Stimulated activated CD4-positive, alpha-beta T cell treated with anti-CD3 and anti-CD28 coated beads, Interleukin-4, amount 100 ng/mL, for 1 hour (primary cell): ENCODE data around the gene FMN1.
A peak's percentile ranks its signal among the peaks of the same experiment; 100 is the strongest.

Experiments
- DNase-seq: peaks from one replicate; pipeline ENCODE4 v3.0.0-alpha.2; 2020

Gene FMN1

DNA sequence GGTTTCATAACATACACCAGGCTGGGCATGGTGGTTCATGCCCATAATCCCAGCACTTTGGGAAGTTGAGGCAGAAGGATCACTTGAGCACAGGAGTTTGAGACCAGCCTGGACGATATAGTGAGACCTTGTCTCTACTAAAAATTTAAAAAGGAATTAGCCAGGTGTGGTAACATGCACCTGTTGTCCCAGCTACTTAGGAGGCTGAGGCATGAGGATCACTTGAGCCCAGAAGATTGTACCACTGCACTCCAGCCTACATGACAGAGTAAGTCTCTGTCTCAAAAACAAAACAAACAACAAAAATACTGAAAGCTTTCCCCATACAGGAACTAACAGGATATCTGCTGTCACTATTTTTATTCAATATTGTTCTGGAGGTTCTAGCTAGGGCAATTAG is 455.8 kb downstream of the FMN1 start:
- DNase-seq: no peak

DNA sequence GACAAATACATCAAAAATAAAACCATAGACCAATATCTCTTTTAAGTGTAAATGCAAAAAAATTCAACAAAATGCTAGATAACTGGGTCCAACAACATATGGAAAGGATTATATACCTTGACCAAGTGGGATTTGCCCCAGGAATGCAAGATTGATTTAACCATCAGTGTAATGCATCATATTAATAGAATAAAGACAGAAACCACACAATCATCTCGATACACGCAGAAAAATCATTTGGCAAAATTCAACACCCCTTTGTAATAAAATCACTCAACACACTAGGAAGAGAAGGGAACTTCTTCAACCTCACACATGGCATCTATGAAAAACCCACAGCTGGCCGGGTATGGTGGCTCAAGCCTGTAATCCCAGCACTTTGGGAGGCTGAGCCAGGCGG is 457.2 kb downstream of the FMN1 start:
- DNase-seq: no peak

DNA sequence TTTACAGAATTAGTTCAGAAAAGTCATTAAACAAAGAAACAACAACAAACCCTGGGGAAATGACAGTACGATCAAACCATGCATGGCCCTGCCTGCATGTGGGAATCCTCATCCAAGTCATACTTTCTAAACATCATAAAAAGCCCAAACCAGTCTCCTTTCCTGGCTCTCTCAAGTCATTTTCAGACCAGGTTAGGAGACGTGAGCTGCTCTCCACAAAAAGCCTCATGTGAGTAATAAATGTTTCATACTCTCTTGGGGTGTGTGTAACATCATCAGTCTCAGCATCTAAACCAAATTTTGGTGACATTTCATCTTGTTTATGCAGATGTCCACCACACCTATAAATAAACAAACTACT is 457.8 kb downstream of the FMN1 start:
- DNase-seq: no peak

DNA sequence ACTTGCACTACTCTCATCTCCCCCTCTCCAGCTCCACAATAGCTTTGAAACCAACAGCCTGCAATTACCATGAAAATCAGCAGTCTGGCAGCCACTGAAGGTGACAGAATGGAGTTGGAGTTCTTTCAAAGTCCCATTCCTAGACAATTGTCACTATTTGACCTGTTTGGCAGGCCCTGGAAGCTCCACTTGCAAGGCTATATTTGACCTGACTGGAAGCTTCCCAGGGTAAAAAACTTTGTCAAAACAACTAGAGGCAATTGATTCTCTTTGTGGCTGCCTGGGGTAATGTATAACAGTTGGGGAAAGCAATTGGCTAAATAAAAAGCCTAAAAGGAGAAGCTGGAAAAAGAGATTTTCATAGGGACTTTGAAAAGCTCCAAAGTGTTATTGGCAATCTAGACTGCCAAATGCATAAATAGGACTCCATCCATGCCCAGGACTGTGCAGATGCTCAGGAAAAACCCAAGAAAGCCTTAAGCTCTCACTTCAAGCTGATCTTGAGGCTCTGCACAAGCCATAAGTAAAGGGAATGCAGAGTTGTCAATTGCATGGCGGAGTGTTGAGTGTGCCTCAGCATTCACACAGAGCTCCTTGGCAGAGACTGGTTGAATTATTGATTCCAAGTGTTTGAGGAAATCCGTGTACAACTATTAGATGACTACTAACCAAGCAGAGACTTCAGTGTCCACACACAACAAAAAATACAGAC is 458.4 kb downstream of the FMN1 start:
- no peak for DNase-seq

DNA sequence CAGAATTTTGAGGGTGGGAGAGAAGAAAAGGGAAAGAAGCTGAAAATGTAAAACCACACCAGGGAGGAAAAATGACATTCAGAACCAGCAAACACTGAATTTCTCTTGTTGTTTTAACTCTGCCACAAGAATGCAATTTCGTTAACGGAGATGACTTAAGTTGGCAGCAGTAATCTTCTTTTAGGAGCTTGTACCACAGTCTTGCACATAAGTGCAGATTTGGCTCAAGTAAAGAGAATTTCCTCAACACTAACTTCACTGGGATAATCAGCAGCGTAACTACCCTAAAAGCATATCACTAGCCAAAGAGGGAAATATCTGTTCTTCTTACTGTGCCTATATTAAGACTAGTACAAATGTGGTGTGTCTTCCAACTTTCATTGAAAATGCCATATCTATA is 461.2 kb downstream of the FMN1 start:
- DNase-seq: no peak

DNA sequence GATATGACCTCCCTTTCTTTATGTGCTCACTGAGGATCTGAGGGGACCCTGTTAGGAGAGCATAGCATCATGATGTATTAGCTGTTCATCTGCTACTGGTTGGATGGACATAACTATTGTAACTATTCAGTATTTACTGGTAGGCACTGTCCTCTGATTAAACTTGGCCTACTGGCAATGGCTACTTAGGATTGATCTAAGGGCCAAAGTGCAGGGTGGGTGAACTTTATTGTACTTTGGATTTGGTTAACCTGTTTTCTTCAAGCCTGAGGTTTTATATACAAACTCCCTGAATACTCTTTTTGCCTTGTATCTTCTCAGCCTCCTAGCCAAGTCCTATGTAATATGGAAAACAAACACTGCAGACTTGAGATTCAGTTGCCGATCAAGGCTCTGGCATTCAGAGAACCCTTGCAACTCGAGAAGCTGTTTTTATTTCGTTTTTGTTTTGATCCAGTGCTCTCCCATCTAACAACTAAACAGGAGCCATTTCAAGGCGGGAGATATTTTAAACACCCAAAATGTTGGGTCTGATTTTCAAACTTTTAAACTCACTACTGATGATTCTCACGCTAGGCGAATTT is 461.8 kb downstream of the FMN1 start:
- DNase-seq: no peak

DNA sequence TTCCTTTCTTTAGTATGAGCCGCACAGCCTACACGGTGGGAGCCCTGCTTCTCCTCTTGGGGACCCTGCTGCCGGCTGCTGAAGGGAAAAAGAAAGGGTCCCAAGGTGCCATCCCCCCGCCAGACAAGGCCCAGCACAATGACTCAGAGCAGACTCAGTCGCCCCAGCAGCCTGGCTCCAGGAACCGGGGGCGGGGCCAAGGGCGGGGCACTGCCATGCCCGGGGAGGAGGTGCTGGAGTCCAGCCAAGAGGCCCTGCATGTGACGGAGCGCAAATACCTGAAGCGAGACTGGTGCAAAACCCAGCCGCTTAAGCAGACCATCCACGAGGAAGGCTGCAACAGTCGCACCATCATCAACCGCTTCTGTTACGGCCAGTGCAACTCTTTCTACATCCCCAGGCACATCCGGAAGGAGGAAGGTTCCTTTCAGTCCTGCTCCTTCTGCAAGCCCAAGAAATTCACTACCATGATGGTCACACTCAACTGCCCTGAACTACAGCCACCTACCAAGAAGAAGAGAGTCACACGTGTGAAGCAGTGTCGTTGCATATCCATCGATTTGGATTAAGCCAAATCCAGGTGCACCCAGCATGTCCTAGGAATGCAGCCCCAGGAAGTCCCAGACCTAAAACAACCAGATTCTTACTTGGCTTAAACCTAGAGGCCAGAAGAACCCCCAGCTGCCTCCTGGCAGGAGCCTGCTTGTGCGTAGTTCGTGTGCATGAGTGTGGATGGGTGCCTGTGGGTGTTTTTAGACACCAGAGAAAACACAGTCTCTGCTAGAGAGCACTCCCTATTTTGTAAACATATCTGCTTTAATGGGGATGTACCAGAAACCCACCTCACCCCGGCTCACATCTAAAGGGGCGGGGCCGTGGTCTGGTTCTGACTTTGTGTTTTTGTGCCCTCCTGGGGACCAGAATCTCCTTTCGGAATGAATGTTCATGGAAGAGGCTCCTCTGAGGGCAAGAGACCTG is 463.5 kb downstream of the FMN1 start:
- DNase-seq: peak; percentile 2

DNA sequence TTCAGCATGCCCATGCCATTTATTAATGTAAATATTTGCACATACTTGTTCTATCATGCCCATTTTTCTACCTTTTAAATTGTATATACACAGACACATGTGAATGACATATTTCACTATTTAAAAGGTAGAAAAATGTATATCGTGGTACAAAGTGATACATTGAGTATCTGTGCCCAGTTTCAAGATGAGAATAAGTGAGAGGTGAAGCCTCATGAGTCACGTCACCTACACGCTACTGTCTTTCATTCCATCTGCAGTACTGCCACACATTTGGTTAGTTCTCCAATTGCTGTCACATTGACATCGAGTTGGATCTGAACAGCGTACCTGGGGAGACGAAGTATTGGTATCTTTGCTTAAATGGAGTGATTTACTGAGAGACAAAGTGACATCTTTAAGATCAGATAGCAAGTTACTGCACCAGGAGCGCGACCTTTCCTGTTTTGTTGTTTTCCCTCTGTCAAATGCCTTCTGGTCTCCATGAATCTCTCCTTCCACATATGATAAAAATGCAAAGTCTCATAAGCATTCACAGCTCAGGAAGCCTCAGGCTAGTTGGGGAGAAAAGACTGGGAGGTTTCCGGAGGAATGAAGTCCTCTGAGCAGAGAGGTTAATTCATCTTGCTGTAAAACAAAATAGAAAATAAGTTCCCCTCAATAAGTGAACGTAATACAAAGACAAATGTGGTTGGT is 464.7 kb downstream of the FMN1 start:
- no peak for DNase-seq

DNA sequence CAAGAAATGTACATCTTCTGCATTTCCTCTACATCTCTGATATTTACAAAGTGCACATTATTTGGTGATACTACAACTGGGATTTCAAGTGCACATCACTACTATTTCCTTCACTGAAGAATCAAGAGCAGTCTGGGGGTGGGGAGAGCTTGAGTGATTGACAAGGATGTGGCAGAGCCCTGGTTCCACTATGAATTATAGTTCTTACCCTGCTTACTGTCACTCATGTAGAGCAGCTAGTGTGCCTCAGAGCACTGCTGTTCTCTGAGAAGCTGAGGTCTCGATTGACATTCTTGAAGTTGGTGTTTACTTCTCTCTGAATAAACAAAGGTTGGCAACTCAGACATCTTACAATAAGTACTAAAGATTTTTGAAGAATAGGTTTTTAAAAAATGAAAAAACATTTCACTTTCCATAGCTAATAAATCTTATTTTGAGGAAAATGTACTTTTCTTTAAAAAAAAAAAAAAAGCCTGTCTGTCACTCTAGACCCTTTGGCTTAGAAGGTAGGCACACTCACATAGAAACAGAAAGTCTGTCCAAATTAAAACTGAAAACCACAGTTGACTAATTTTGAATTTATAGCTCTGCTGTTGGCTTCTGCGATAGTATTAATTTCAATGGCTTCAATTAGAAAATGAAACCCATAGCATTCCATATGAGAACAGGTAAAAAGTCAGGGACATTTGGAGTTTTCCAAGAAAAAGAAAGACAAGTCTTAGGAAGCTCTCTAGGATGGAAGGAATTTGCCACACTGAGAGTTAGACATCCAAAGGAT is 471.2 kb downstream of the FMN1 start:
- no peak for DNase-seq

DNA sequence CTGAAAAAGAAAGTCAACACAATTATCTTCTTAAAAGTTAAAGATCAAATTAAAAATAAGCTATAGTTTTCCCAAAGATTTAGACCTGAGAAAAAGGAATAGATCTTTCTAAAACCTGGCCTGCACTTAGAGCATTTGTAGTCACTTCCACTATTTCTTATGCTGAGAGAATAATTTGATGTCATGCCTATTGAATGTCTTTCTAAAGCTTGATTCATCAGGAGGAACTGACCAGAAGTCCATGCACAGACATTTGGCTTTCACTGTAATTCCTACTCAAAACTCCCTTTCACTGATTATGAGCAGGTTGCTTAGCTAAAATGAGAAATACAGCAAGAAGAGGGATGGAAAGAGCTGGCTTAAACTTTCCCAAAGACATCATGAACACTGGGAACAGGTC is 472.4 kb downstream of the FMN1 start:
- DNase-seq: no peak

DNA sequence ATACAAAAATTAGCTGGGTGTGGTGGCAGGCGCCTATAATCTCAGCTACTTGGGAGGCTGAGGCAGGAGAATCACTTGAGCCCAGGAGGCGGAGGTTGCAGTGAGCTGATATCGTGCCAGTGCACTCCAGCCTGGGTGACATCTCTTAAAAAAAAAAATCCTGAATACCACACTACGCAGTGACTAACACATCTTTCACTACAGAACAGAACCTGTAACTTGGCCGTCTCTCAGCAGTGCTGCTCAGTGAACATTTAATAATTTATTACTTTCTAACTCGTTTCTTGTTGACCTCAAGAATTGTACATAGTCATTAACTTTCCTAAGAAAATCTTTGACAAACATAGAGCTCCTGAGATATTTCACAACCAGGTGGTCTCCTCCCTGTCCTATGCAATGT is 472.9 kb downstream of the FMN1 start:
- no peak for DNase-seq

DNA sequence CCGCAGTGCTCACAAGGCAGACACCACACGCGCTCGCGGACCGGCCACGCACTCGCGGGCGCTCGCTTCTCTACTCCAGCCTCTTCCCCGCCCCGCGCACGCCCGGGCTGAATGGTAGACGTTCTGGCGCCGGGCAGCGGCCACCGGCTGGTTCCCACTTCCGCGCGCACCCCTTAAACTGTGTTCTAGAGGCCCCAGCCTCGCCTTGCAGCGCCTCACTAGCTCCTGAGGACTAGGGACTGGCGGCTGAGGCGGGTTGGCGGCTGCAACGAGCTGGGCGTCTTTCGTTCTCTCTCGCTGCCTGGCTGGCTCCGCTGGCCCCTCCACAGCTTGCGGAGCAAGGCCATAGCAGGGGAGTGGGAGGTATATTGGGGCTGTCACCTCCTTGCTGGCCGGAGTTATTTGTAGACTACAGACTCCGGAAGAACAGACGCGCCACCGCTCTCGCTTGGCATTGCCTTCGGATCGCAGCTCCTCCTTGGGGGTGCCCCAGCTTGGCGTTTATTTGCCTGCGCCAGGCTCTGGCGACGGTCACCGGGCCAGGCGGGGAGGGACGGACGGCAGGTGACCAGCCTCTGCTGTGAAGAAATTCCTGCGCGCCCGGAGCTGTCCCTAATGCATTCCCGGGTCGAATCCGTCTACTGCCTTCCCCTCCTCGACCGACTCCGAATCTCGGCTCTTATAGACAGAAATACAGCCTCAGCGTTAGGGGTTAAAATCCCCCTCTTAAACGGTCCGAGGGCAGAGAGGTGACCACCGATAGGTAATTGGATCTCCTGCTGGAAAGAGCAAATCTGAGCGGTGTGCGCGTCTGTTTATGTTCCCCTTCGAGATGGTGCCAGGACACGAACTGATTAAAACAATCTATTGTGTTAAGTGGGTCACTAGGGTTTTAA is 475.4 kb downstream of the FMN1 start:
- DNase-seq: no peak

DNA sequence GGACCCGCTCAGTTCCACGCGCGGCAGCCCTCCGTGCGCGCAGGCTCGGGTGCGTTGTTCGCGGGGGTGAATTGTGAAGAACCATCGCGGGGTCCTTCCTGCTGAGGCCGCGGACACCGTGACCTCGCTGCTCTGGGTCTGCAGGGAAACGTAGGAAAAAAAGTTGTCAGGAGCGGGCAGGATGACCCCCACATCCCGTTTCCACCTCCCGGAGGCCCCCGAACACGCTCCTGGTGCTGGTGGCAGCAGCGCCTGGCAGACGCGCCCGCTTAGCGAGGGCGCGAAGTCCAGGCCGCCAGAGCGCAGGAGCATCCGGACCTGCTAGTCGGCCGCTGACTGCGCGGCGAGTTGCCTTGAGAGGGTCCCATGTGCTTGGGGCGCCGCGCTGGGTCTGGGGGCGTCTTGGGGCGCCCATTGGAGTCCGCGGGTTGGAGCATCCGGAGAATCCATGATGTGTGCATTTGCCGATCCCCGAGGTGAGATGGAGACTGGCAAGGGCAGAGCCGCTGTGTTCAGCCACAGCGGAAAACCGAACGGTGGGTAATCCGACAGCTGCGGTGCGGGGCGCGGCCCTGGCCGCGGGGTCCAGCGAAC is 476.2 kb downstream of the FMN1 start:
- no peak for DNase-seq

DNA sequence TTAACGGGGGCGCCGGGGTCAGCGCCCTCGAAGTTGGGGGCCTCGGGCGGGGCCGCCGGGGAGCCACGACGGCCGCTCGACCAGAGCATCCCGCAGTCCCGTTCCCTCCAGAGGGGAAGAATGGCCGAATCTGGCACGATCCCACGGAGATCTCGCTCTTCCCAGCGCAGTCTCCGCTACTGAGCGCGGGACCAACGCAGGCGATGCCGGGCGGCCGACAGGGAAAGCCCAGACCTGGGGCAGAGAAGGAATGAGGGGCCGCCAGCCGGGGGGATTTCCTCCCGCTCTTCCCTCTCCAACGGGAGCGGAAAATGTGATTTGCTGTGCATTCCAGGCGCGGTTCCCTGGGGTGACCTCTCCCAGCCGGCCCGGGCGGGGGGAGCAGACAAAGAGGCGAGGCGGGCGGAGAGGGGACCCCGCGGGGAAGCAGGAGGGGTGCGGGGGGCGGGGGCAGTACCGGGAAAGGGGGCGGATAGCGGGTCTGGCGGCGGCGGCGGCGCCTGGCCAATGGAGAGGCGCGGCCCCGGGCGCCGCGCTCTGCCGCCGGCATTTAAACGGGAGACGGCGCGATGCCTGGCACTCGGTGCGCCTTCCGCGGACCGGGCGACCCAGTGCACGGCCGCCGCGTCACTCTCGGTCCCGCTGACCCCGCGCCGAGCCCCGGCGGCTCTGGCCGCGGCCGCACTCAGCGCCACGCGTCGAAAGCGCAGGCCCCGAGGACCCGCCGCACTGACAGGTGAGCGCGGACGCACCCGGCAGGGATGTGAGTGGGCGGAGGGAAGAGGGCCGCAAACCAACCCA is 476.9 kb downstream of the FMN1 start, which contains the start of gene GREM1:
GREM1 (plus strand) TSS at position 579 of the 801 bp plus-strand sequence. CDS start 12,687 bp downstream, outside the sequence.
- DNase-seq: no peak

DNA sequence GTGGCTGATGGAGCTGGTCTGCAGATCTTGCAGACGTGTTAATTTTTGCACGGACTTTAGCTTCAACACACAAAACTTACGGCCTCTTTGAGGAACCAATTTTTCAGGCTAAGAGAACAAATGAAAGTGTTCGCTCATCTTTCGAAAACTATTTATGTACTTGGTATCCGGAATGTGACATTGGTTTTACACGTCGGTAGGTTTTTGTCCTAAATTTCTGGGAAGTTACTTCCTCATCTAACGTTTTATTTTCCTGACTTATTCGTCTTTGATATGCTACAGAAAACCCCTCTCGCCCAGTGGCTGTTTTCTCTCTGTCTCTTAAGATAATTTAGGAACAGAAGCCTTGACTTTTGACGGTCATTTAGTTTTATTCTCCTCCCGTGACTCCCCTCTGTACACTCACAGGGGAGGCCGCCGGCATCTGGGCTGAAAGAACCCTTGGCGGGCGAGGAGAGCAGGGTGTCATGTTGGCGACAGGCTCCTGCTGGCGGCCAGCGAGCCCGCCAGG is 477.5 kb downstream of the FMN1 start:
- DNase-seq: no peak

DNA sequence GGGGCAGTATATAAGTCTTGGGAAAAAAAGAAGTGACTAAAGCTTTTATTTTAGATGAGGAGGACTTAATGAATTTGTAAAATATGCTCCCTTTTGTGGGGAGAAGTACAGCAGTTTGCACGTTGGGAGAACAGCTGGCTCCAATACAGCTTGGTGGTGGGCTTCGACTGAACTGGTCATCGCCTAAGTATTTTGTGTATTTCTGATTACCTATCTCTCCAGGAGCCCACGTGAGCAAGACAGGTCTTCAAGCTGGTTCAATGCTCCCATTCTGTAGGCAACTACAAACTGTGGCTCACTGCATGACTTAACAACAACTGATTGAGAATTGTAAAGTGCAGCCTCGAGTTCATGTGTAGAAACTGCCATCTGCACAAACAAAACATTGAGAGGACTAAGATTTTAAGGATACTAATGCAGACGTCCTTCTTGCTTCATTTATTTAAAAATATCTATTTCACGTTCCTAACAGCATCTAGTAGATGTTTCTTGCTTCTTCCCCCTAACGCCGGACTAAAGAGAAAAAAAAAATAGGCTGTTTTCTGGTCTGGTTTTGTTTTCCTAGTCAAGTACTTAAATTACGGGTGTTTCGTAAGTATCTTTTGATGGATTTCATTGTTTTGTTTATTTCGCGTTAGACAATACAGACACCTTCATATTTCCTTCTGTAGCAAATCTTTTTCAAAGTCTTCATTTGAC is 478.1 kb downstream of the FMN1 start:
- no peak for DNase-seq
